Naive thymus-derived CD8-positive, alpha-beta T cell (primary cell): ENCODE results near the gene RALGPS1. TPM values are rescaled to one million over a fixed set of nuclear protein-coding genes. Genes with fewer than 3 reads are reported as not detected.

ENCODE experiments used
- ATAC-seq, 2 donors: fragments of 150-1000 bp; cut with Tn5 transposase in 1 of 2; sonication (Bioruptor Pico), chemical (Tn5 transposase) in 1 of 2; 1 replicate in 1 of 2; 2 replicates in 1 of 2; pipeline ENCODE4 v1.10.0; 2021; ENCODE audit warnings: mild to moderate bottlenecking in 2 of 2, moderate library complexity in 2 of 2
- POLR2A ChIA-PET: fragments of 350-600 bp; sonication (Branson Sonifier 250); formaldehyde crosslinking; loops from one replicate; lab custom pipeline; 2021; ENCODE audit warnings: antibody characterized with exemption; lab: Charles Lee
- DNase-seq, 10 donors: peaks; one replicate each; pipeline versions ENCODE4 v3.0.0 to v3.0.0-alpha.2; 2020 to 2022
- H3K27ac Mint-ChIP-seq, 10 donors: one replicate each; pipeline ENCODE4 v1.8.0; 2020 to 2022; ENCODE audit warnings: mild to moderate bottlenecking in 10 of 10, mixed read lengths in 10 of 10, moderate library complexity in 4 of 10, inconsistent platforms in 1 of 10
- H3K27me3 Mint-ChIP-seq, 5 donors: one replicate each; pipeline ENCODE4 v1.8.0; 2021 to 2022; ENCODE audit warnings: mixed read lengths in 5 of 5
- H3K36me3 Mint-ChIP-seq, 3 donors: one replicate each; pipeline ENCODE4 v1.8.0; 2020 to 2022; ENCODE audit warnings: mixed read lengths in 3 of 3, mild to moderate bottlenecking in 2 of 3, inconsistent platforms in 1 of 3
- H3K4me1 Mint-ChIP-seq, 4 donors: one replicate each; pipeline ENCODE4 v1.8.0; 2021 to 2022; ENCODE audit warnings: mixed read lengths in 4 of 4
- H3K4me3 Mint-ChIP-seq, 10 donors: one replicate each; pipeline ENCODE4 v1.8.0; 2020 to 2022; ENCODE audit warnings: mild to moderate bottlenecking in 10 of 10, mixed read lengths in 10 of 10, moderate library complexity in 6 of 10, inconsistent platforms in 1 of 10
- H3K9me3 Mint-ChIP-seq, 9 donors: one replicate each; pipeline ENCODE4 v1.8.0; 2020 to 2022; ENCODE audit warnings: mixed read lengths in 9 of 9, mild to moderate bottlenecking in 3 of 9, inconsistent platforms in 1 of 9, moderate library complexity in 1 of 9
- polyA plus RNA-seq, 3 donors: library from polyadenylated mRNA; unstranded; fragments of 300-500 nt; fragmentation: Illumina TruSeq; gene quantifications; one replicate each; pipeline ENCODE4 v1.2.3, GENCODE V29; 2021
- total RNA-seq, 8 experiments: library from RNA in 2 of 8; stranded (reverse) in 2 of 8; gene quantifications; one replicate each; pipeline ENCODE4 v1.2.3 and lab custom pipeline; 2021 to 2026

RALGPS1 gene
- total and polyA plus RNA-seq, 5 experiments from 2014 or later: 0.83 to 6.4 (median 1.8) TPM

DNA sequence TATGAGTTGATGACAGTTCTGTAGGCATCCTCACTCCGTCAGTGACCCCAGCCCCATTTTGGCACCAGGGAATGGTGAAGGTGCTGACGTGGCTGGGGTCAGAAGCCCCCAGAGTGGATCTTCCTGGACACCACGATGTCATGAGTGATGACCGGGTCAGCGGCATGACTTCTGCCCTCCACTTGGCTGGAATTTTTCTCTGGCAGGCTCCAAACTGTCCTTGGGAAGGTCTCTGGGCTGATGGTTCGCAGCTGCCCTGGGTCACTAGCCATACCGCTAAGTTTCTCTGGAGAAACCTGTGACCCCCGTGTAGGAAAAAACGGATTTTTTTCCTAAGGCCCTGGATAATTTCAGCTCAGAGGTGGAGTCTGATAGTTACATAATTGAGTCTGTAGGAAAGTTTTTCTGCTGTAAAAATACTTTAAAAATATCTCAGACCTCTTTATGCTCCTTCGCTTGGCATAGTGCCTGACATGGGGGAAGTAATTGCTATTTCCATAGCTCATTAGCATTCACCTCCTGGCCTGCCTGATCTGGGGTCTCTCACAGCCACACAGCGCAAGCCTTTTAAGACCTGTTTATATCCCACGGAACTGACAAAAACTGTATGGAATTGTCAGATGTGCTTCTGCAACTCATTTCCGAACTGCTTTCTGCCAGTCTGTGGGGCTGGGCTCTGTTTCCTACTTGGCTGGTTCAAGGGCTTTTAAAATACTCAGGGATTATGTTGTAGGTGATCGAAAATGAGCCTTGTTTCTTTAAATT is 138.7 kb downstream of the RALGPS1 start:
- Mint-ChIP-seq H3K9me3 (no peaks in the 10 kb centered on the region), H3K27me3 (no peaks in the 10 kb centered on the region), H3K27ac (no peak overlapping the region), H3K4me1 (peaks cover 8 to 20% (median 14%) of the 10 kb centered on the region in 4 donors), H3K4me3 (no peak overlapping the region), H3K36me3 (peaks cover 0 to 23% (median 5%) of the 10 kb centered on the region in 3 donors)
- no peak for ATAC-seq
- DNase-seq: no peak
- POLR2A ChIA-PET: no interaction called here

DNA sequence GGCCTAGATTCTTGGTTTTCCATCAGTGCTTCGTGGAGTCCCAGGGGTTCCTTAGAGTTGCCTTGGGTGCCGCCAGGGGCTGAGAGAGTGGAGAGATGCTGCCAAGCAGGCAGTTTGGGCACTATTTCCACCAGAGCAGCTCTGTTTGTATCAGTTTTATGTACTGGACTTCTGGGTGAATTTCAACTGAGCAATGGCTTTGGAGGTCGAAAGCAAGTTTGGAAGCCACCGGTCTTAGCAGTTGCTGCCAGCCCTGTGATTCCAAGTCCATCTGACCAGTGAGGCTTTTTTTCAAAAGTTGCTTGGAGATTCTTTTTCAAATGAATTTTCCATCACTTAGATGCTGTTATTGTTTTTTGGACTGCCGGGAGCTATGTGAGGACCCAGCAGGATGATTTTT is 139.4 kb downstream of the RALGPS1 start:
- Mint-ChIP-seq H3K4me3 (no peak overlapping the region), H3K4me1 (peaks cover 5 to 15% (median 8%) of the 10 kb centered on the region in 4 donors), H3K9me3 (no peaks in the 10 kb centered on the region), H3K36me3 (peaks cover 0 to 23% (median 5%) of the 10 kb centered on the region in 3 donors), H3K27me3 (no peaks in the 10 kb centered on the region), H3K27ac (no peak overlapping the region)
- no peak for DNase-seq
- POLR2A ChIA-PET: no interaction called here
- no peak for ATAC-seq

DNA sequence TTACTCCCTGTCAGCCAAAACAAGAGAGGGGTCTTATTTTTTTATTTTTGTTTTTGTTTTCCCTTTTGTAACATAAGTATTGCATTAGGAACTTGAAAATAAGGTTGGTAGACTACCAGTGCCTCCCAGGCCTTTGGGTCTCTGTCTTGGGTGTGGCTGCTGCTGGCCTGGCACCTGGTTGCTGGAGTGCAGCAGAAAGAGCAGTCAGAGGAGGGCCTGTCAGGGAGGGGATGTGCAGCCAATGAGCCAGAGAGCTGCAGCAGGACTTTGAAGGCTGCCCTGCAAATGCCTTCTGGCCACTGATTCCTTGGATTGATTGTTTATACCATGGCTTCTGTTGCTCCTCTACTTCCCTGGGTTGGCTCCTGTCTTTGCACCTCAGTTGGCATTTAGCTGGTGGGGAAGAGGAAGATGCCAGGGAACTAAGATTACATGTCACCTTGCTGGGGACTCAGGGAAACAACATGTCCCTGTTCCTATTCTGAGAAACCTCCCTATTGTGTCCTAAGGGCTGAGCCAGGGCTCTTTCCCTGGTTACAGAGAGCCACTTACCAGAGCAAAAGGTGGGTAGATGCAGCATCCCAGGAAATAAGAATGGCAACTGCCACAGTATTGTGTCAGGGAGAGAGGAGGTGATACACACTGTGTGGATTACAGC is 141.3 kb downstream of the RALGPS1 start:
- POLR2A ChIA-PET: no interaction called here
- Mint-ChIP-seq H3K36me3 (peaks cover 0 to 26% (median 9%) of the 10 kb centered on the region in 3 donors), H3K9me3 (no peaks in the 10 kb centered on the region), H3K27ac (no peak overlapping the region), H3K27me3 (no peaks in the 10 kb centered on the region), H3K4me1 (peaks cover 0 to 8% (median 3%) of the 10 kb centered on the region in 4 donors), H3K4me3 (no peak overlapping the region)
- no peak for ATAC-seq
- no peak for DNase-seq

DNA sequence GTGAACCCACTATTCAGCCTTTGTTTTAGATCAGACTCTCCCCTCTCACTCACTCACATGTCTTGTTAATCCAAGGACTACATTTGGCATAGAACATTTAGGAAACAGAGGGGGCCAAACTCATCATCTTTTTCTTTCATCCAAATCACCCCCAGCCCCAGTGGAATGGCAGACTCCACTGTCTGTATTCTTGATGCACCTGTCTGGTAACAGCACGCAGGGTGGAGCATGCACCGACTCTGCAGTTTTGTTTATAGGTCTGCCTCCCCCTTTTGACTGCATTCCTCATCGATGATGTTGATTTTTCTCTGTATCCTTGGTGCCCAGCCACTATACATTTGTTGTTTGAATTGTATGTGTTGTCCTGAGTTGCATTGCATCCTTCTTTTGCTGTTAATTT is 141.9 kb downstream of the RALGPS1 start:
- POLR2A ChIA-PET: no interaction called here
- Mint-ChIP-seq H3K36me3 (peaks cover 0 to 27% (median 9%) of the 10 kb centered on the region in 3 donors), H3K27ac (peak overlapping the region in 1 of 10 donors; percentile 37), H3K27me3 (no peaks in the 10 kb centered on the region), H3K4me1 (peaks cover 0 to 8% (median 3%) of the 10 kb centered on the region in 4 donors), H3K4me3 (no peak overlapping the region), H3K9me3 (no peaks in the 10 kb centered on the region)
- ATAC-seq (no peak), DNase-seq (no peak)

DNA sequence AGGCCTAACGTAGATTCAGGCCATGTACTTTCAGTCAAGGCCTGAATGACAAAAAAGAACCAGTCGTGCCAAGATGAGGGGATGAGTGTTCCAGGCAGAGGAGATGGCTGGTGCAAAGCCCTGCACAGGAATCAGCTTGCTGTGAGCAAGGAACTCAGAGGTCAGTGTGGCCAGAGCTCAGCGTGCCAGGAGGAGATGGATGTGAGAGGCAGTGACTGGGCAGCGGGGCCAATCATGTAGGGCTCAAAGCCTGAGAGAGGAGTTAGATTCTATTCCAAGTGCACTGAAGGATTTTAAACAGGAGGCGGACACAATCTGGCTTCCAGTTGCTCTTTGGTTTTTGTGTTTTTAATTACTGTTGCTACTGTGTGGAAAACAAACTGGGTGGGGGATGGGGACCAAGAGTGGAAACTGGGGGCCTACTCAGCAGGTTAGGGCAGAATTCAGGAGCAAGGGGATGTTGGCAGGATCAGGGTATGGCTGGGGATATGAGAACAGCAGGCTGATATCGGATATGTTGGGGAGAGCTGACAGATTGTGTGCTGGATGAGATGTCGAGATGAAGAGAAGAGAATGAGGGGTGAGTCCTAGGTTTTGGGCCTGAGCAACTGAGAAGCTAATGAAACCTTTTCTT is 143.5 kb downstream of the RALGPS1 start:
- no peaks in the 10 kb centered on the region for H3K27me3 Mint-ChIP-seq
- DNase-seq: no peak
- ATAC-seq: no peak
- H3K36me3 Mint-ChIP-seq: peaks cover 0 to 23% (median 4%) of the 10 kb centered on the region in 3 donors
- H3K9me3 Mint-ChIP-seq: no peaks in the 10 kb centered on the region
- peak overlapping the region in 2 of 10 donors; percentile 3 to 67 for H3K27ac Mint-ChIP-seq
- H3K4me1 Mint-ChIP-seq: peaks cover 0 to 8% (median 4%) of the 10 kb centered on the region in 4 donors
- H3K4me3 Mint-ChIP-seq: no peak overlapping the region
- POLR2A ChIA-PET: no interaction called here

DNA sequence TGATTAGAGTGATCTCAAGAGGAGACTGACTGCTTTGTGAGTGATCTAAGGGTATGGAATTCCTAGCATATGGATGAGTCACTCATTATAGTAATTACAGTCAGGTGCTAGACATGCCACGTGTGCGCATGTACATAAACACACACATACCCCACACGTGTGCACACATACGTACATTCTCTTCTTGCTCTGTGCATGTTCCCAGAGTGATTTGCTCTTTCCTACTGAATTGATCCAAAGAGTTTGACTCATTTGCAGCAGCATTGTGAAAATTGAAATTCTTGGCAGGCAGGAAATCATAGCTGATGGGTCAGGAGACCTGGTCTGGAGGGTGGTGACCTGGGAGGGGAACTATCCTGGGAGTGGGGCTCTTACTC is 144.1 kb downstream of the RALGPS1 start:
- POLR2A ChIA-PET: no interaction called here
- Mint-ChIP-seq H3K36me3 (peaks cover 0 to 19% (median 4%) of the 10 kb centered on the region in 3 donors), H3K9me3 (no peaks in the 10 kb centered on the region), H3K4me1 (peaks cover 0 to 8% (median 4%) of the 10 kb centered on the region in 4 donors), H3K27ac (no peak overlapping the region), H3K4me3 (no peak overlapping the region), H3K27me3 (no peaks in the 10 kb centered on the region)
- no peak for ATAC-seq
- DNase-seq: no peak

DNA sequence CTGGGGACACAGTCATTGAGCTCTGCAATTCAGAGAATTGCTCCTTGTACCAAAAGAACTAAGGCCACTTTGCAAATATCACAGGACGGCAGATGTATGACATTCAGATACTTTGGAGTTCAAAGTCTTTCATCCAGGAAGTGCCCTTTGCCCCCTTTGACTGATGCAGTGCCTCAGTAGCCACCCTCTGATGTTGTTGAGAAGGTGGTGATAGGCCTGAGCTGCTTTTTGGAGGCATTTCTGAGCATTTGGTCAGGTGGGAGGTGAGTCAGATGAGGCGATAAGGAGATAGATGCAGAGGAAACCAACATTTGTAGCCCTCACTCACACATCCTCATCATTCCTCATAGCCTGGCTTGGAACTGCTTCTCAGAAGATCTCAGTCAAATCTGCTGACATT is 144.4 kb downstream of the RALGPS1 start:
- H3K36me3 Mint-ChIP-seq: peaks cover 0 to 15% (median 4%) of the 10 kb centered on the region in 3 donors

DNA sequence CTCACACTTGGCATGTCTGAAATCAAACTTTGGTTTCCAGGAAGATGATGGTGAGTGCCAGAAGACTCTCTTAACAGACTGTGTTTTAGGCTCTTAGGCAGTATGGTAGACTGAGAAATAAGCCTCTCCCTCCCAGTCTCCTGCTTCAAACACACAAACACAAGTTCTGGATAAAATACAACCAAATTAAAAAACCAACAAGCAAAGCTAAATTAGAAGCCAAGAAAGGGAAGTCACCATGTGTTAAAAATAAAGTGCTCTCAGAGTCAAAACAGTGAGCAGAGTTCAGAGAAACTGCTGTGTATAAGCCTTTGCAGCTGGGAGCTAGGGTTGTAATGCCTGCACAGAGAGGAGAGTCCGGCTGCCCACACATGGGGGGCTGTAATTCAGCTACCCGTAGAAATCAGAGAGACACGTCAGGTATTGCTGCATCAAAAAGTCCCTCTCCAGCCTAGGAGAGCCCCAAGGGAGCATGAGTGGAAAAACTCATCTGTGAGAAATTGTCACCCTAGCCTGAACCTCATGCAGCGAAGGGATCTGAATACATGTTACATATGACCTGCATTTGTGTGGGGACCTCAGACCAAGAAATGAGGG is 145.3 kb downstream of the RALGPS1 start:
- peaks cover 0 to 10% (median 4%) of the 10 kb centered on the region in 3 donors for H3K36me3 Mint-ChIP-seq
- peaks cover 0 to 8% (median 4%) of the 10 kb centered on the region in 4 donors for H3K4me1 Mint-ChIP-seq
- POLR2A ChIA-PET: no interaction called here
- no peaks in the 10 kb centered on the region for H3K9me3 Mint-ChIP-seq
- DNase-seq: no peak
- no peak overlapping the region for H3K4me3 Mint-ChIP-seq
- H3K27ac Mint-ChIP-seq: peak overlapping the region in 1 of 10 donors; percentile 23
- H3K27me3 Mint-ChIP-seq: no peaks in the 10 kb centered on the region
- no peak for ATAC-seq

More for the DNA sequence above, 144.4 kb downstream of the RALGPS1 start:
- DNase-seq: no peak
- no peak for ATAC-seq
- H3K9me3 Mint-ChIP-seq: no peaks in the 10 kb centered on the region
- H3K4me3 Mint-ChIP-seq: no peak overlapping the region
- no peak overlapping the region for H3K27ac Mint-ChIP-seq
- peaks cover 0 to 8% (median 4%) of the 10 kb centered on the region in 4 donors for H3K4me1 Mint-ChIP-seq
- POLR2A ChIA-PET: no interaction called here
- no peaks in the 10 kb centered on the region for H3K27me3 Mint-ChIP-seq

DNA sequence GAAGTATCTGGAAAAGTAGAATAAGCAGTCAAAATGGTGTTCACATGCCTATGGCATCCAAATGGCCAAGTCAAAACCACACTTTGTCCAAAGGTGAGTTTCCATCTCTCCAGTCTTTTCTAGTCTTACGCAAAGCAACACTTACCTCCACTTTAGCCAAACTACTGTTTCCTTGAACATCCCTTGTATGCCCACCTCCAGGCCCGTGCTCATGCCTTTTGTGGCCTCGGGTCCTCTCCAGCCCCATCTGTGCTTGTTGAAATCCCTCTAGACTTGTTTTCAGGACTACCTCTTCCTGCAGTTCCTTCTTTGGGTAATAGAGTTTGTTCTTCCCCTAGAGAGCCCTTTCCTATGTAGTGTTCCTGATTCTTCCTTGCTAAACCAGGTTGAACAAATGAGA is 146.8 kb downstream of the RALGPS1 start:
- no peak for DNase-seq
- no peak for ATAC-seq
- Mint-ChIP-seq H3K27me3 (no peaks in the 10 kb centered on the region), H3K36me3 (peaks cover 0 to 10% (median 4%) of the 10 kb centered on the region in 3 donors), H3K4me3 (no peak overlapping the region), H3K9me3 (no peaks in the 10 kb centered on the region), H3K27ac (peak overlapping the region in 2 of 10 donors; percentile 44 to 52), H3K4me1 (peaks cover 0 to 8% (median 4%) of the 10 kb centered on the region in 4 donors)
- POLR2A ChIA-PET: no interaction called here

DNA sequence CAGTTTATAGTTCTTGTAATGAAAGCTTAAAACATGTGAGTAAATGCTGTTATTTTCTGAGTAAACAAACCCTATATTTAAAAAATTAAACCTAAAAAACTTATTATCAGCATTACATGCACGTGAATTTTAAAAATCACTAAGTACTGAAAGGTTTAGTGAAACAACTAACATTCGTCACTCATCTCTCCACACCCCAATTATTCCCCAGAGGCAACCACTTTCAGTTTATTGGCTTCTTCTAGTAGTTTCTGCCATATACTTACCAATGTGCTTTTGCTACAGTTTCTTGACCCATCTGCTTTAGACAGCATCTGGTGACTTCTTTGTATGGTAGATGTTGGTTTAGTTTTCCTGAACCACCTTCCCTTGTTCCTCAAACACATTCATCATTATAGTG is 149.8 kb downstream of the RALGPS1 start:
- Mint-ChIP-seq H3K27ac (no peak overlapping the region), H3K36me3 (peaks cover 0 to 8% (median 8%) of the 10 kb centered on the region in 3 donors), H3K27me3 (no peaks in the 10 kb centered on the region), H3K4me1 (peaks cover 0 to 5% (median 1%) of the 10 kb centered on the region in 4 donors), H3K4me3 (no peak overlapping the region), H3K9me3 (no peaks in the 10 kb centered on the region)
- DNase-seq (no peak), ATAC-seq (no peak)
- POLR2A ChIA-PET: no interaction called here

DNA sequence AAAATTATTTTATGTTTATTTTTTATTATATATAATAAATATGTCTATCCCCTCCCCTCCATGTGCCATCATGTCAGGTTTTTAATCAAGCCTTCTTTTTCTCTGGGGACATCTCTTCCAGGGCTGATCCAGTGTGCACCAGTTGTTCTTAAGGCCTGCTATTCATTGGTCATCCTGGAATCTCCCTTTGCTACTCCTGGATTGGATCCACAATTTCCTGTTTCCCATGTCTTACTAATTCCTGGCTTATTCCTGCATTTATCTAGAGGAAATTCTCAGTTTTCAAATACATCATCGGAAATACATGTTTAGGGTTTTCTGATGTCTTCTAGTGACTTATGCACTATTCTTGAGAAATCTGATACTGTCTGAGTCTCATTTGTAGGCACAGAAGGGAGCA is 151.0 kb downstream of the RALGPS1 start:
- no peak overlapping the region for H3K27ac Mint-ChIP-seq
- no peaks in the 10 kb centered on the region for H3K27me3 Mint-ChIP-seq
- DNase-seq (no peak), ATAC-seq (no peak)
- peaks cover 0 to 2% (median 0%) of the 10 kb centered on the region in 4 donors for H3K4me1 Mint-ChIP-seq
- POLR2A ChIA-PET: no interaction called here
- no peaks in the 10 kb centered on the region for H3K9me3 Mint-ChIP-seq
- peaks cover 0 to 14% (median 7%) of the 10 kb centered on the region in 3 donors for H3K36me3 Mint-ChIP-seq
- no peak overlapping the region for H3K4me3 Mint-ChIP-seq

DNA sequence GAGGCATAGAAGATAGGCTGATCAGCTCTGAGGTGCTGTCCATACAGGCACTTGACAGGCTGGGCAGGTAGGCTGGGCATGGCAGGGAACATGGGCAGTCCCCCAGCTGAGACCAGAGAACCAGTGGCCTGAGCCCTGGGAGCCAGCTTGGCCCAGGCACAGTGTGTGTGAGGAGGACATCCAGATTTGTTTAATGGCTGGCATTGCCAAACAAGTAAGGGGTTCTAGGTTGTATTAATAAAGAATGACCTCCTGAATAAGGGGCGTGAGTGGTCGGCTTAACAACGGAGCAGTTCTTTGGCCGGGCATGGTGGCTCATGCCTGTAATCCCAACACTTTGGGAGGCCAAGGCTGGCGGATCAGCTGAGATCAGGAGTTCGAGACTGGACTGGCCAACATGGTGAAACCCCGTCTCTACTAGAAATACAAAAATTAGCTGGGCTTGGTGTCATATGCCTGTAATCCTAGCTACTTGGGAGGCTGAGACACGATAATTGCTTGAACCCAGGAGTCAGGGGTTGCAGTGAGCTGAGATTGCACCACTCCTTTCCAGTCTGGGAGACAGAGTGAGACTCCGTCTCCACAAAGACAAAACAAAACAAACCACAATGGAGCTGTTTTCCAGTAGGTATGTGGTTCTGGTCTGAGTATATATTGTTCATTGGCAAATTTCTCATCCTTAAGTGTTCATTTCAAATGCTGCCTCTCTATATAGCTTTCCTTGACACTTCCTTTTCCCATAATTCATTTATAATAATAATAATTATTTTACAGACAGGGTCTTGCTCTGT is 151.7 kb downstream of the RALGPS1 start:
- Mint-ChIP-seq H3K36me3 (peaks cover 3 to 15% (median 7%) of the 10 kb centered on the region in 3 donors), H3K9me3 (peaks cover 0 to 3% (median 0%) of the 10 kb centered on the region in 9 donors), H3K27ac (no peak overlapping the region), H3K4me1 (peaks cover 0 to 2% (median 0%) of the 10 kb centered on the region in 4 donors), H3K27me3 (no peaks in the 10 kb centered on the region), H3K4me3 (no peak overlapping the region)
- DNase-seq: no peak
- no peak for ATAC-seq
- POLR2A ChIA-PET: no interaction called here
